HEK293T (cell line): ENCODE results near the gene HSDL1.

ENCODE experiments used
- CTCF ChIA-PET: fragments of 350-600 bp; formaldehyde crosslinking; extraction: SDS; loops from one replicate; lab custom pipeline; 2021; ENCODE audit warnings: antibody characterized with exemption, inconsistent platforms; lab: Yijun Ruan, JAX
- POLR2A ChIA-PET: fragments of 350-600 bp; formaldehyde crosslinking; extraction: SDS; loops from one replicate; lab custom pipeline; 2020; ENCODE audit warnings: antibody characterized with exemption, inconsistent platforms; lab: Yijun Ruan, JAX
- DNase-seq: peaks from one replicate; pipeline ENCODE4 v3.0.0; 2012; ENCODE audit warnings: mixed read lengths; ENCODE audit errors: extremely low spot score
- ARNT ChIP-seq: fragments of 450-650 bp; IDR thresholded peaks from 2 replicates; pipeline ENCODE4 v1.6.1; 2017; ENCODE audit warnings: mild to moderate bottlenecking
- BHLHE40 ChIP-seq: fragments of 450-650 bp; IDR thresholded peaks from 2 replicates; pipeline ENCODE4 v1.6.1; 2016; ENCODE audit warnings: mild to moderate bottlenecking, moderate library complexity, borderline replicate concordance
- CTBP1 ChIP-seq: fragments of 450-650 bp; IDR thresholded peaks from 2 replicates; pipeline ENCODE4 v1.6.1; 2016; ENCODE audit warnings: borderline replicate concordance
- ELF4 ChIP-seq: fragments of 450-650 bp; IDR thresholded peaks from 2 replicates; pipeline ENCODE4 v1.6.1; 2017; ENCODE audit warnings: antibody characterized with exemption
- FOXA1 ChIP-seq: fragments of 450-650 bp; IDR thresholded peaks from 2 replicates; pipeline ENCODE4 v1.6.1; 2016; ENCODE audit warnings: mild to moderate bottlenecking
- FOXK2 ChIP-seq: fragments of 450-650 bp; IDR thresholded peaks from 2 replicates; pipeline ENCODE4 v1.6.1; 2016; ENCODE audit warnings: mild to moderate bottlenecking
- FOXM1 ChIP-seq: fragments of 450-650 bp; IDR thresholded peaks from 2 replicates; pipeline ENCODE4 v1.6.1; 2017; ENCODE audit warnings: mild to moderate bottlenecking, borderline replicate concordance
- HDGF ChIP-seq: fragments of 450-650 bp; IDR thresholded peaks from 2 replicates; pipeline ENCODE4 v1.6.1; 2017; ENCODE audit warnings: antibody characterized with exemption, borderline replicate concordance
- L3MBTL2 ChIP-seq: fragments of 450-650 bp; conservative IDR thresholded peaks from 2 replicates; pipeline ENCODE4 v1.6.1; 2016; ENCODE audit warnings: mild to moderate bottlenecking
- LEF1 ChIP-seq: fragments of 450-650 bp; IDR thresholded peaks from 2 replicates; pipeline ENCODE4 v1.6.1; 2017; ENCODE audit warnings: mild to moderate bottlenecking, borderline replicate concordance
- NFRKB ChIP-seq: fragments of 450-650 bp; IDR thresholded peaks from 2 replicates; pipeline ENCODE4 v1.6.1; 2016; ENCODE audit warnings: mild to moderate bottlenecking, moderate library complexity
- PKNOX1 ChIP-seq: fragments of 450-650 bp; IDR thresholded peaks from 2 replicates; pipeline ENCODE4 v1.6.1; 2016
- SP1 ChIP-seq: fragments of 450-650 bp; IDR thresholded peaks from 2 replicates; pipeline ENCODE4 v1.6.1; 2017
- SUZ12 ChIP-seq: fragments of 450-650 bp; IDR thresholded peaks from 2 replicates; pipeline ENCODE4 v1.6.1; 2016; ENCODE audit warnings: mild to moderate bottlenecking
- TARDBP ChIP-seq: fragments of 450-650 bp; IDR thresholded peaks from 2 replicates; pipeline ENCODE4 v1.6.1; 2016
- ZNF384 ChIP-seq: fragments of 450-650 bp; IDR thresholded peaks from 2 replicates; pipeline ENCODE4 v1.6.1; 2016

The HSDL1 gene

GRCh38 chr16:84080813-84081212 lies 64.2 kb downstream of the HSDL1 start:
- TF ChIP-seq PKNOX1: no peak
- no peak for TF ChIP-seq FOXA1
- TF ChIP-seq FOXK2: no peak
- no peak for TF ChIP-seq SP1
- no peak for TF ChIP-seq ZNF384
- TF ChIP-seq CTBP1: no peak
- TF ChIP-seq LEF1: no peak
- no peak for TF ChIP-seq ARNT
- no peak for TF ChIP-seq FOXM1
- no peak for TF ChIP-seq HDGF
- ChIA-PET CTCF (interaction anchor here (1.0 kb wide), 1 partner anchor 15 kb away, joined by 3 read pairs; no protein-coding TSS in a partner anchor), POLR2A (no interaction called here)
- DNase-seq: no peak

GRCh38 chr16:84080378-84080777 lies 64.6 kb downstream of the HSDL1 start:
- DNase-seq: no peak
- TF ChIP-seq CTBP1: no peak
- no peak for TF ChIP-seq SUZ12
- no peak for TF ChIP-seq L3MBTL2
- no peak for TF ChIP-seq ZNF384
- no peak for TF ChIP-seq FOXA1
- TF ChIP-seq TARDBP: no peak
- no peak for TF ChIP-seq FOXK2
- TF ChIP-seq FOXM1: no peak
- TF ChIP-seq SP1: no peak
- no peak for TF ChIP-seq ARNT
- TF ChIP-seq ELF4: no peak
- no peak for TF ChIP-seq LEF1
- no peak for TF ChIP-seq HDGF
- TF ChIP-seq BHLHE40: no peak
- TF ChIP-seq PKNOX1: no peak
- ChIA-PET POLR2A (no interaction called here), CTCF (interaction anchor here (1.2 kb wide), 1 partner anchor 15 kb away, joined by 5 read pairs; no protein-coding TSS in a partner anchor)

GRCh38 chr16:84079664-84080063 lies 65.3 kb downstream of the HSDL1 start:
- TF ChIP-seq CTBP1 (no peak), LEF1 (no peak), FOXK2 (no peak), PKNOX1 (no peak), L3MBTL2 (no peak), TARDBP (no peak), SUZ12 (no peak), NFRKB (no peak), HDGF (no peak), SP1 (no peak), ARNT (no peak)
- CTCF ChIA-PET: interaction anchor here (1.2 kb wide), 1 partner anchor 14 kb away, joined by 5 read pairs; no protein-coding TSS in a partner anchor
- POLR2A ChIA-PET: no interaction called here
- no peak for DNase-seq

- ChIA-PET POLR2A (no interaction called here), CTCF (no interaction called here)
- TF ChIP-seq BHLHE40 (no peak), FOXM1 (no peak), SP1 (no peak), CTBP1 (no peak), HDGF (no peak), NFRKB (no peak), PKNOX1 (no peak), SUZ12 (no peak), FOXA1 (no peak), ARNT (no peak), LEF1 (no peak), ZNF384 (no peak), L3MBTL2 (no peak), TARDBP (no peak), ELF4 (no peak), FOXK2 (no peak)
- DNase-seq: no peak
Measured at GRCh38 chr16:84075376-84075775, 69.6 kb downstream of the HSDL1 start.

GRCh38 chr16:84074721-84075120 lies 70.3 kb downstream of the HSDL1 start:
- no peak for DNase-seq
- ChIA-PET CTCF (no interaction called here), POLR2A (no interaction called here)
- TF ChIP-seq BHLHE40: no peak
- TF ChIP-seq FOXK2: no peak
- TF ChIP-seq LEF1: no peak
- TF ChIP-seq NFRKB: no peak
- no peak for TF ChIP-seq FOXM1
- TF ChIP-seq HDGF: no peak
- TF ChIP-seq ZNF384: no peak
- TF ChIP-seq ELF4: no peak
- no peak for TF ChIP-seq CTBP1
- TF ChIP-seq L3MBTL2: no peak
- no peak for TF ChIP-seq FOXA1
- no peak for TF ChIP-seq TARDBP
